Stimulated activated CD4-positive, alpha-beta T cell treated with anti-CD3 and anti-CD28 coated beads, Interleukin-12 subunit alpha, Interleukin-12 subunit beta, amount 100 ng/mL, for 4 hours (primary cell): ENCODE data around the gene RSPRY1.
"Not testable (repeated sequence)": the region's sequence is repeated elsewhere in the genome, so short reads cannot be mapped to it uniquely, and the experiment has no call there.

ENCODE experiments used
- DNase-seq: peaks from one replicate; pipeline ENCODE4 v3.0.0-alpha.2; 2020

The RSPRY1 gene

GRCh38 chr16:57257455-57258070 is 71.4 kb downstream of the RSPRY1 start:
- no peak for DNase-seq

DNA sequence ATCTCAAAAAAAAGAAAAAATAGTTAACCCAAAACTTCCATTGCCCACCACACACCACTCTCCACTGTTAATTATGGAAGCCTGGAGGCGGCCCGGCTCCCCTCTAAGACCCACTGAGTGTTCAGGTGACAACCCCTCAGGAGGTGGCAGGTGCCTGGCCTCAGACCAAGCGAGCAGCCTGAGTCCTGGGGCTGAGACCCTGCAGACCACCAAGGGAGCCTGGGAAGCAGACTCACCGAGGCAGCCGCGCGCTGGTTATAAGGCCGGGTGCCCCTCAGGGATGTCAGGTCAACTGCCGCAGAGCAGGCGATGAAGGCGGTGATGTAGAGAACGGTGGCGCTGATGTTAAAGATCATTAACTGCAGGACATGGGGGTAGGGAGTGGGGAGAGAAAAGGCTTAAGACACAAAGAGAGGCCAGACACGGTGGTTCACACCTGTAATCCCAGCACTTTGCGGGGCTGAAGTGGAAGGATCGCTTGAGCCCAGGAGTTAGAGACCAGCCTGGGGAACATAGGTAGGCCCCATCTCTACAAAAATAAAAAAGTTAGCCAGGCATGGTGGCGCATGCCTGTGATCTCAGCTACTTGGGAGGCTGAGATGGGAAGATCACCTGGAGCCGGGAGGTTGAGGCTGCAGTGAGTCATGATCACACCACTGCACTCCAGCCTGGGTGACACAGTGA is 72.2 kb downstream of the RSPRY1 start:
- DNase-seq = no peak

GRCh38 chr16:57258910-57259475 is 72.9 kb downstream of the RSPRY1 start:
- no peak for DNase-seq

GRCh38 chr16:57260294-57260929 is 74.3 kb downstream of the RSPRY1 start:
- no peak for DNase-seq

- no peak for DNase-seq
Measured at GRCh38 chr16:57261806-57262205, 75.7 kb downstream of the RSPRY1 start.

DNA sequence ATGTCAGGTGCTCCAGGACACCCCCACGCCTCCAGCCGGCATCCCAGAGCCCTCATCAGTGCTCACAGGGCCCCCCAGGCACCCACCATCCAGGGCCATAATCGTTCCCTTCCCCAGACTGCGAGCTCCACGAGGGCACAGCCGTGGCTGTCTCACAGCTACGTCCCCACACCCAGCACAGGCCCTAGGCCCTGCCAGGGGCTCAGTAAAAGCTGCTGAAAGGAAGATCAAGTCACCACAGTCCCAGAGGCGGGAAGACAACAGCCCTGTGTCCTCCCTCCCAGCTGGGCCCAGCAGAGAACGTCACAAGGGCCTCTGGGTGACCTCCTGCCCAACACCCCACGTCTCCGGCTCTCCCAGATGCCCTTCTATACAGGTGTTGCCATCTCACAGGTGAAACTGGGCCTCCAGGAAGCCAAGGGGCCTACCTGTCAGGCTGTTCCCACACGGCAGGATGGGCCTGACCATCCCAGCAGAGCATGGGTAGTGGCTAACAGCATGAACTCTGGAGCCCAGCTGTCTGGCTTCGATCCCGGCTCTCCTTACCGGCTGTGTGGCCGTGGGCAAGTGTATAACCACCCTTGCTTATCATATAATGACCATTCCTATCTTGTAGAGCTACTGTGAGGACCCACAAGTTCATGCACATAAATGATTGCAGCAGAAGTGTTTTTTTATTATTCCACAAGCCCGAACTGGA is 76.9 kb downstream of the RSPRY1 start:
- DNase-seq = no peak

- no peak for DNase-seq
Measured at GRCh38 chr16:57263541-57264351, 77.6 kb downstream of the RSPRY1 start.

DNA sequence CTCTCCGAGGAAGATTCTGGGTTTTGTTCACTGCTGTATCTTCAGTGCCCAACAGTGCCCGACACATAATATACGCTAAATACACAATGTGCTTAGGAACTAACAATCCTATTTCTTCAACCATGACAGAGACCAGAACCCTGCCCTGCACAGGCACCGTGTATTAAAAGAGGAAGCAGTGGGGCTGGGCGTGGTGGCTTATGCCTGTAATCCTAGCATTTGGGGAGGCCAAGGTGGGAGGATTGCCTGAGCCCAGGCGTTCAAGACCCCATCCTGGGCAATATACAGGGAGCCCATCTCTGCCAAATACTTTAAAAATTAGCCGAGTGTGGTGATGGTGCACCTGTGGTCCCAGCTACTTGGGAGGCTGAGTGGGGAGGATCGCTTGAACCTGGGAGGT is 78.3 kb downstream of the RSPRY1 start:
- no peak for DNase-seq

DNA sequence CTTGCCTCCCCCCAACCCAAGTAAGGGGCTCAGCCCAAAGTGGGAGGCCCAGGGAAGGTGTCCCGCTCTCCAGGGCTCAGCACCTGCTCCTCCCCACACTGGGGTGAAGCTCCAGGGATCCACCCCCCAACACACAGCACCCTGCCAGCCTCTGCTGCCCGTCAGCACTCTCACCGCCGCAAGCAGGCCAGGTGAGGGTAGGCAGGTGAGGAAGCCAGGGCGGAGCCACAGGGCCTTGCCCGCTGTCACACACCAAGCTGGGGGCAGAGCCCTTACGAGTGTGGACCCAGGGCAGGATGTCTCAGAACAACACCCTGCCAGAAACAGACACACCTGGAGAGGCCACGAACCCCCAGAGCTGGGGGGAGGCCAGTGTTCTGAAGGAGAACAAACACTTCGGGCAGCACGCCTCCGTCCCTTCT is 78.8 kb downstream of the RSPRY1 start:
- DNase-seq = no peak

- DNase-seq = no peak
Measured at GRCh38 chr16:57265850-57266530, 79.9 kb downstream of the RSPRY1 start.

GRCh38 chr16:57266531-57267260 is 80.6 kb downstream of the RSPRY1 start:
- no peak for DNase-seq

DNA sequence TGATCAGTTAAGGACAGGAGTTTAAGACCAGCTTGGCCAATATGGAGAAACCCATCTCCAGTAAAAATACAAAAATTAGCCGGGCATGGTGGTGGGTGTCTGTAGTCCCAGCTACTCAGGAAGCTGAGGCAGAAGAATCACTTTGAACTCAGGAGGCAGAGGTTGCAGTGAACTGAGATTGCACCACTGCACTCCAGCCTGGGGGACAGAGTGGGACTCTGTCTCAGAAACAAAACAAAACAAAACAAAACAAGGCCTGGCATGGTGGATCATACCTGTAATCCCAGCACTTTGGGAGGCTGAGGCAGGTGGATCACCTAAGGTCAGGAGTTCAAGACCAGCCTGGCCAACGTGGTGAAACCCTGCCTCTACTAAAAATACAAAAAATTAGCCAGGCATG is 81.2 kb downstream of the RSPRY1 start:
- not testable (repeated sequence) for DNase-seq

- no peak for DNase-seq
Measured at GRCh38 chr16:57268804-57269800, 83.0 kb downstream of the RSPRY1 start.

- no peak for DNase-seq
Measured at GRCh38 chr16:57270221-57271062, 84.3 kb downstream of the RSPRY1 start.

DNA sequence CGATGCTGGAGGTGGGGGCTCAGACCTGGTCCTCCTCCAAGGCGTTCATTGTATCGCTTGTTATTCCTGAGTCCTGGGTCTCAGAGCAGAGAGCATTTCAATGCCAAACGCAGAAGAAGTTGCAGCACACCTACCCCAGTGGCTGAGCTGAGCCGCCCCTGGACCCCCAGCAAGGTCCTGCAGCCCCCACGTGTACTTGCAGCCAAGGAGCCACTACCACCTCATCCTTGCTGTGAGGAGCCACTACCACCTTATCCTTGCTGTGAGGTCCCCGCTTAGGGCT is 84.9 kb downstream of the RSPRY1 start:
- no peak for DNase-seq

DNA sequence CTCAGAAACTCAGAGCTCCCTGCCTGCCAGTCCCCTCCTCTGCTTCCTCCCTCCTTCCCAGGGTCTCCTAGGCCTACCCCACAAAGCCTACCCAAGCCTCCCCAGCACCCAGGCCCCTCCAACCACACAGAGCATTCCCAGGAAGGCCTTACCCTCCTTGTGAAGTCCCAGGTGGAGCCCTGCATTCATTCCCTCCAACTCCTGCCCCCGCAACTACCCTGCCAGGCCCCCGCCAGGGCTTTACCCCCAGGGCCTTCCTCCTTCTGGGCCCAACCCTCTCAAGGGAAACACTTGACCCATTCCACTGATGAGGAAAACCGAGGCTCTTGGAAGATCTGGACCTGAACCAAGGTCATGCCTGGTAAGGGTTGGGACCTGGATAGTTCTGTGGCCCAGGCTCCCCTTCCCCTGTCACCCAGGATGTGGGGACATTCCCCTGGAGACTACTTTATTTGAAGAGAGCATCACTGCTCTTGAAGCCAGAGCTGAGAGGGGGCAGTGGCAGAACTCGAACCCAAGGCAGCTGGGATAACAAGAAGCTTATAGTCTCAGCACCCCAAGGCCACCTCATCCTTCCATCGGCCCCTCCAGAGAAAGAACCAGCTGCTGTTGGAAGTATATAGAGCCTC is 85.9 kb downstream of the RSPRY1 start:
- no peak for DNase-seq

DNA sequence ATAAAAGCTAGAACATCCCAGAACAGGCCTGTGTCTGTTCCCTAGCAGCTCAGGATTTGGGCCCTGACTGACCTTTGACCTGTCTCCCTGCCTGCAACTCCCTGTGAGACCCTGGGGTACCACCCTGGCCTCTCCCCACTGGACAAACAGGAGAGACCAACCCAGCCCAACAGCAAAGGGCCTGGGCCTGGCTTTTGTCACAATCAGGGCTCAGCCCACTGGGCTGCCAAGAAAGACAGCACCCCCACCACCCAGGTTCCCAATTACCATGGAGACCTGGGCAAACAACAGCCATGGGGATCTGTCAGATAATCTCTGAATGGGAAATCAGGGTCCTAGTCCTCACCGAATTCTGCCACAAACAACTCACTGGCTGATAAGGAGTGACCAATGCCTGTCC is 87.2 kb downstream of the RSPRY1 start:
- DNase-seq = no peak

GRCh38 chr16:57273826-57274225 is 87.7 kb downstream of the RSPRY1 start:
- DNase-seq = no peak

- DNase-seq = not testable (repeated sequence)
Measured at GRCh38 chr16:57275946-57276345, 89.8 kb downstream of the RSPRY1 start.
